HTR-8/SVneo (cell line): ENCODE results near the gene CACNA1C.
A peak's percentile ranks its signal among the peaks of the same experiment; 100 is the strongest.
"Not testable (repeated sequence)": the region's sequence is repeated elsewhere in the genome, so short reads cannot be mapped to it uniquely, and the experiment has no call there.

ENCODE experiments used
- DNase-seq: peaks from one replicate; pipeline ENCODE4 v3.0.0; 2011; ENCODE audit warnings: low spot score, mixed read lengths; ENCODE audit not compliant: insufficient read length
- FAIRE-seq: peaks from 2 replicates; lab custom pipeline; 2011; peaks lifted over from hg19 to GRCh38; lab: Jason Lieb, UNC

The CACNA1C gene

DNA sequence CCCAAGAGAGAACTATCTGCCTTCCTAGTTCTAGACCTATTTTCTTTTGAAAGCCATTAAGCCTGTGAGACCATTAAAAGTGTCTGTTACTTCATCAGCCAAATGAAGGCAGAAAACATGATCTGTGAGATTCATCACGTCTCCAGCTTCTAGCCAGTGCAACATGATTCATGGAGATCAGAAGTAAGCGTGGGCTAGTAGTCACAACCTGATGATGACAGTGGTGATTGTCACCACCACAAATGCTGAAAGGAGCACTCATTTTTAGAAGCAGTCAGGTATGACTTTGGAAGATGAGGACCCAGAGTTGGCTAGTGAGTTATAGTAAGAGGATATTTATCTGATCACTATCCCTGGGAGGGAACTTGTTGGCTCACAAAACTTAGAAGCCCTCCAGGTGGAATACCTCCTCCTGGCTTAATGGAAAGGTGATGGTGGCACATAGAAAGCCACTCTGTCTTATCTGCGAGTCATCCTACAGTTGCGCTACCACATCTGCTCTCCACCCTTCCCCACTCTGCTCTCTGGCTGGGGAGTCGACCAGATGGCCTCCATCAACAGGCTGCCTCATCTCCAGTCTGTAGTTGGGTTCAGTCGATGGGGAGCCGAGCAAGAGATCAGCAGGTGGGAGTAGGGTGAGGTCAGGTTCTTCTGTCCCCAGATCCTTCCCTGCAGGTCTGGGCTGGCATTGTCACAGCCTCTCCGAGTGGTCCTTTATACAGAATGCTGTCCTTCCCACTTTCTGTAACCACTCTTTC, 424.4 kb downstream of the CACNA1C start:
- DNase-seq (no peak), FAIRE-seq (no peak)

DNA sequence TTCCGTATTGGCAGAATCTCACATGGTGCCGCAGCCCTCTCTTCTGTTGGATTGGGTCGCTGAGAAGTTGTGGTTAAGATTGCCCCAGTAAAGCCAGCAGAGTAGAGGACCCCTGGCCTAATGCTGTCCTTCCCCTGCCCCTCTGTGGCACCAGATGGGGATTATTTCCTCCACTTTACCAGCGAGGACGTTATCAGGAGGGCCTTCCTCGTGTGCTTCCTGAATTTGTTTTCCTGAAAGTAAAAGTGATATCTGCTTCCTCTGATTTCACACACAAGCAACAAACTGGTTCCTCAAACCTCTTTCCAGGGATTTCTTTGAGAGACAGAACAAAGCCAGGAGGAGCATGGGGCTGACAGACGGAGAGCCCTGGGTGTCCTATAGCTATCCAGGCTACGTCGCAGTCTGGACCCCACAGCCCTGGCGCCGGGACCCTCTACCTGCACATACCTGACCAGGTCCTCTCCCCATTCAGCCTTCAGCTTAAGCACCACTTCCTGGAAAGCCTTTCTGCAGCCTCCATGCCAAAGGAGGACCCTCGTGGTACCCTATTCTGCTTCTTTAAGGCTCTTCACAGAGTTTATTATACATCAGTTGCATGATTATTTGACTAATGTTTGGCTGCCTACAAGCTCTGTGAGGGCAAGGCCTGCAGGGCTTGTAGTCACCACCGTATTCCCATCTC, 427.2 kb downstream of the CACNA1C start:
- DNase-seq = no peak
- FAIRE-seq = no peak

- no peak for FAIRE-seq
Observed at GRCh38 chr12:2481346-2481745, 428.6 kb downstream of the CACNA1C start.

GRCh38 chr12:2481951-2482350, 429.2 kb downstream of the CACNA1C start:
- FAIRE-seq = no peak
- DNase-seq = no peak

More at GRCh38 chr12:2481346-2481745, 428.6 kb downstream of the CACNA1C start:
- DNase-seq = no peak

GRCh38 chr12:2482938-2483660, 430.3 kb downstream of the CACNA1C start:
- FAIRE-seq (no peak), DNase-seq (no peak)

DNA sequence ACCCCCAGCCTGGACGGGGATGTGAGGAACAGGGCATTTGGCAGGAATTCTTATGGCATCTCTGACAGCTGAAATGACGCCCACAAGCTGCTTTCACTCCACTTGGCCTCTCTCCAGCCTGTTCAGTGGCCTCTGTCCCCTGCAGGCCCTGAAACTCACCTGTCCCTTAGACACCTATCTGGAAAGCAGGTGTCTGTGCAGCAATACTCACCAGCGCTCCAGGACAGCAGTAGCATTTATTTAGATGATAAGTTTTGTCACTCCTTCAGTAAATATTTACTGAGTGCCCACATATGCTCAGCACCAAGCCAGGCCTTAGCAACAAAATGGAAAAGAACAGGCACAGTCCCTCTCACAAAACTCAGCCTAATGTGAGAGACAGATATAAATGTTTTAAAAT, 430.9 kb downstream of the CACNA1C start:
- FAIRE-seq = no peak
- DNase-seq = no peak

DNA sequence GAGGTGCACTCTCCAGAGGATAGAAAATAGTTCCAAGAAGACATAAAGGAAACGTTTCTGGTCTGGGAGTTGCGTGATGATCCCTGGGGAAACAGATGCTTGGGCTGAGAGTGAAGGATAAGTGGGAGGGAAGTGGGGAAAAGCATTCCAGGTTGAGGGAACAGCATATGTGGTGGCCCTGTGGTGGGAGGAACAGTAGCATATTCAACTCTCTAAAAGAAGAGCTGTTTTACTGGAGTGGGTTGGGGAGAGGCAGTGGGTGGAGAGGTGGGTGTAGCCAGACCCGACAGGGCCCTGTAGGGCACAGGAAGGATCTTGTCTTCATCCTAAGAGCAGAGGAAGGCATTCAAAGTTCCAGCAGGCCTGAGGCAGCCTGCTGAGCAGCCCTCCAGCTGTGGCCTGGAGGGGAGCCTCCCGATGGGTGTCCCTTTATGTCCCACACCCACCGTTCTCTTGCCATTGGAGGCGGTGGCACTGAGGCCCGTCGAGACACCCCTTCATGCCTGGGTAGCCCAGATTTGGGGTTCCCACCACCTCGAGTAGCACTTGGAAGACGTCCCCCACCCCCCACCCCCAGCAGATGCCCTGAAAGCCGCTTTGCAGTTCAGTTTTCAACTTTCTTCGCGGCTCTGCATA, 431.5 kb downstream of the CACNA1C start:
- FAIRE-seq = no peak
- no peak for DNase-seq

DNA sequence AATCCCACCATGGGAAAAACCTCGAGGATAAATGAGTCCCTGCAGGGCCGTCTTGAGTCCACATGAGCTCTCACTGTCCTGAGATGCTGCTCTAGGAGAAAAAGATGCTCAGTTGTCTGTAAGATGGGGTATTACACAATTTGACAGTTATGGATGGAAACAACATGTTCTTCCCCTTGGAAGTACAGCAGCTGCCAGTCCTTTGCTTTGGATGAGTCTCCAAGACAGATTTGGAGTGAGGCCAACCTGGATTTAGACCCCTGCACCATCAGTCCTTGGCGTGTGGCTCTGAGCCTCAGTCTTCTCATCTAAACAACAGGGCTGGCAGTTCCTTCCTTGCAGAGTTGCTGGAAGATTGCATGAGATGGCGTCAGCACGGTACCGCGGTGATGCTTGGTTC, 432.9 kb downstream of the CACNA1C start:
- DNase-seq (no peak), FAIRE-seq (no peak)

GRCh38 chr12:2486796-2487195, 434.0 kb downstream of the CACNA1C start:
- no peak for DNase-seq
- FAIRE-seq = no peak

DNA sequence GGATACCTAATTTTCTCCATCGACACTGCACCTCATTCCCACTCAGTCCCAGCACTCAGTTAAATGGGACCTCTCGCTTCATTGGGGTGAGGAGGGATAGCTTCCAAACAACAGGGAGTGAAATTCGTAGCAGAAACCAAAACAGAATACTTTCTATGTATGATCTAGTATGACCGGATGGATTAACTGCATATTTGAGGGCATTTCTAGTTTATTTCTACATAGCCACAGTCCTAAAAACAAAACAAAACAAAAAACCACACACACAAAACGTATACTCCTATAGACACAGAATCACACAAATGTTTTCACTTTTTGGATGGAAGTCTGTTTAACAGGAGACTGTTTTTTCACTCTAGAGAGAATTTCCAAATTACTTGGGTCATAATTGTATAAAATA, 434.5 kb downstream of the CACNA1C start:
- DNase-seq (no peak), FAIRE-seq (no peak)

GRCh38 chr12:2488131-2488530, 435.3 kb downstream of the CACNA1C start:
- DNase-seq = no peak
- FAIRE-seq = no peak

DNA sequence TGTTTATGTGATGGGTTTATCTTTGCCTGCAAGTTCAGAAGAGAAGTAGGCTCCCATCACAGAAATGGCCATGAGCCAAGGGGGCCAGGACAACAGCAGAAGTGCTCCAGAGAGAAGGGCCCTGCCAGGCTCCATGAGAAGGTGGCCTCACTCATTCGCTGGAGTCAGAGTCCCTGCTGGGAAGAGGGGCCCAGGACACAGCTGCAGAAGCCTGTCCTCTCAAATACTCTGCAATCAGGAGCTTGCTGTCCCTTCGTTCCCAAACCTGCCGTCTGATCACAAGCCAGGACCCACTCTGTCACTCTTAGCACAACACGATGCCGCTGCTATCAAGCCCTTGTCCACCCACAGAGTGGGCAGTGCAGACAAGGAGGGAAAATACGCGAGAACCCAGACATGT, 435.8 kb downstream of the CACNA1C start:
- FAIRE-seq (no peak), DNase-seq (no peak)

GRCh38 chr12:2489275-2489674, 436.5 kb downstream of the CACNA1C start:
- DNase-seq (no peak), FAIRE-seq (no peak)

DNA sequence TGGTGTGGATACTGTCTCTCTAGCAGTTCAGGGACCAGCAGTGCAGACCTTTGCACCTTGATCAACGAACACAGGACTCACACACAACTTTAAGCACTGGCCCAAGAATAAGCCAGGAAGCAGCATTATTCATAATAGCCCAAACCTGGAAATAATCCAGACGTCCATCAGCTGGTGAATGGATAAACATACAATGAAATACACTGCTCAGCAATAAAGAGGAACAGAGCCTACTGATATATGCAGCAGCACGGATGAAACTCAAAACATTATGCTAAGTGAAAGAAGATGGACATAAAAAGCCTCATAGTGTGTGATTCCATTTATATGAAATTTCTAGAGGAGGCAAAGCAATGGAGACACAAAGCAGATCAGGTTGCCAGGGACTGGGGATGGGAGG, 438.0 kb downstream of the CACNA1C start:
- no peak for FAIRE-seq

GRCh38 chr12:2491349-2491748, 438.6 kb downstream of the CACNA1C start:
- FAIRE-seq, DNase-seq: not testable (repeated sequence)

More for the DNA sequence above, 438.0 kb downstream of the CACNA1C start:
- no peak for DNase-seq

GRCh38 chr12:2492236-2492635, 439.4 kb downstream of the CACNA1C start:
- FAIRE-seq = no peak
- DNase-seq = no peak

- DNase-seq = no peak
- FAIRE-seq = peak; percentile 16
Observed at GRCh38 chr12:2493086-2493485, 440.3 kb downstream of the CACNA1C start.

DNA sequence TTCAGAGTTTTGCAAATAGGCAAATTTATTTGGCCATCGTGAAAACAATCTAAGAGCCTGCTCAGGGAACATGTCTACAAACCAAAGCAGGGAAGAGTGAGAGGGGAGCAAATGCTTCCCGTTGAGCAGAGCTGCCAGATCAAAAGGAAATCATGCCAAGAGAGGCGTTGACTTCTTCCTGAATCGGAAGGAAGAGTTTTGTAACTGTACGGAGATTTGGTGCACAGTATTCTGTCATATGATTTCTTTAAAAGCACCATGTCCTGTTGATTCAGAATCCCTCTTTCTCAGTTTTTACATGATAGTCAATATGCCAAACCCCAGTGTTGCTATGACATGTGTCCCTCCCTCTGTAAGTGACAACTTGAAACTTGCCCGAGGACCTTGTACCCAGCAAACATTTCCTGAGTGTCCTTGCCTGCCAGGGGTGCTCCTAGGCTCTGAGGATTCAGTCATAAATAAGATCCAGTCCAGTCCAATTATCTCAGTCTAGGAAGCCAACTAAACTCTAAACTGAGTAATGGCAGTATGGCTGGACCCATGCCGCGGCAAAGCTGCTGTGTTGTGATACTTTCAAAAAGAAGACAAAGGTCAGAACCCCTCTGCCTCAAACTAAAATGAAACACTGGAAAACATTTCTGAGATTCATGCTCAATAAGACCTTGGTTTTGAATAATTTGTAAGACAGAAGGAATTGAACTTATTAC, 441.9 kb downstream of the CACNA1C start:
- DNase-seq (no peak), FAIRE-seq (no peak)

- no peak for DNase-seq
- no peak for FAIRE-seq
Observed at GRCh38 chr12:2495417-2496112, 442.8 kb downstream of the CACNA1C start.
